Neural progenitor cell (in vitro differentiated cells): ENCODE results near the gene BAMBI.

Source experiments
- CTCF ChIP-seq: fragments of 200-600 bp; sonication (generic); IDR thresholded peaks from 2 replicates; pipeline ENCODE4 v1.5.1; 2017; ENCODE audit warnings: antibody characterized with exemption, mild to moderate bottlenecking
- EZH2 ChIP-seq: fragments of 200-600 bp; sonication (generic); IDR thresholded peaks from 2 replicates; pipeline ENCODE4 v1.6.1; 2017; ENCODE audit warnings: antibody characterized with exemption, mild to moderate bottlenecking, moderate library complexity

GRCh38 chr10:28680358-28680752 is 3.0 kb downstream of the BAMBI start:
- no peak for TF ChIP-seq CTCF
- no peak for TF ChIP-seq EZH2
